HEK293T (cell line): ENCODE data around the gene TGFBR2.

Source experiments
- CTCF ChIA-PET: fragments of 350-600 bp; formaldehyde crosslinking; extraction: SDS; loops from one replicate; lab custom pipeline; 2021; ENCODE audit warnings: antibody characterized with exemption, inconsistent platforms; lab: Yijun Ruan, JAX
- POLR2A ChIA-PET: fragments of 350-600 bp; formaldehyde crosslinking; extraction: SDS; loops from one replicate; lab custom pipeline; 2020; ENCODE audit warnings: antibody characterized with exemption, inconsistent platforms; lab: Yijun Ruan, JAX
- DNase-seq: peaks from one replicate; pipeline ENCODE4 v3.0.0; 2012; ENCODE audit warnings: mixed read lengths; ENCODE audit errors: extremely low spot score
- ARNT ChIP-seq: fragments of 450-650 bp; IDR thresholded peaks from 2 replicates; pipeline ENCODE4 v1.6.1; 2017; ENCODE audit warnings: mild to moderate bottlenecking
- BHLHE40 ChIP-seq: fragments of 450-650 bp; IDR thresholded peaks from 2 replicates; pipeline ENCODE4 v1.6.1; 2016; ENCODE audit warnings: mild to moderate bottlenecking, moderate library complexity, borderline replicate concordance
- CTBP1 ChIP-seq: fragments of 450-650 bp; IDR thresholded peaks from 2 replicates; pipeline ENCODE4 v1.6.1; 2016; ENCODE audit warnings: borderline replicate concordance
- ELF4 ChIP-seq: fragments of 450-650 bp; IDR thresholded peaks from 2 replicates; pipeline ENCODE4 v1.6.1; 2017; ENCODE audit warnings: antibody characterized with exemption
- FOXA1 ChIP-seq: fragments of 450-650 bp; IDR thresholded peaks from 2 replicates; pipeline ENCODE4 v1.6.1; 2016; ENCODE audit warnings: mild to moderate bottlenecking
- FOXK2 ChIP-seq: fragments of 450-650 bp; IDR thresholded peaks from 2 replicates; pipeline ENCODE4 v1.6.1; 2016; ENCODE audit warnings: mild to moderate bottlenecking
- FOXM1 ChIP-seq: fragments of 450-650 bp; IDR thresholded peaks from 2 replicates; pipeline ENCODE4 v1.6.1; 2017; ENCODE audit warnings: mild to moderate bottlenecking, borderline replicate concordance
- HDGF ChIP-seq: fragments of 450-650 bp; IDR thresholded peaks from 2 replicates; pipeline ENCODE4 v1.6.1; 2017; ENCODE audit warnings: antibody characterized with exemption, borderline replicate concordance
- L3MBTL2 ChIP-seq: fragments of 450-650 bp; conservative IDR thresholded peaks from 2 replicates; pipeline ENCODE4 v1.6.1; 2016; ENCODE audit warnings: mild to moderate bottlenecking
- LEF1 ChIP-seq: fragments of 450-650 bp; IDR thresholded peaks from 2 replicates; pipeline ENCODE4 v1.6.1; 2017; ENCODE audit warnings: mild to moderate bottlenecking, borderline replicate concordance
- NFRKB ChIP-seq: fragments of 450-650 bp; IDR thresholded peaks from 2 replicates; pipeline ENCODE4 v1.6.1; 2016; ENCODE audit warnings: mild to moderate bottlenecking, moderate library complexity
- PKNOX1 ChIP-seq: fragments of 450-650 bp; IDR thresholded peaks from 2 replicates; pipeline ENCODE4 v1.6.1; 2016
- SP1 ChIP-seq: fragments of 450-650 bp; IDR thresholded peaks from 2 replicates; pipeline ENCODE4 v1.6.1; 2017
- SUZ12 ChIP-seq: fragments of 450-650 bp; IDR thresholded peaks from 2 replicates; pipeline ENCODE4 v1.6.1; 2016; ENCODE audit warnings: mild to moderate bottlenecking
- TARDBP ChIP-seq: fragments of 450-650 bp; IDR thresholded peaks from 2 replicates; pipeline ENCODE4 v1.6.1; 2016
- ZNF384 ChIP-seq: fragments of 450-650 bp; IDR thresholded peaks from 2 replicates; pipeline ENCODE4 v1.6.1; 2016

TGFBR2 gene

GRCh38 chr3:30671527-30672286 lies 65.3 kb downstream of the TGFBR2 start:
- POLR2A ChIA-PET, result no interaction called here
- CTCF ChIA-PET, result no interaction called here

GRCh38 chr3:30672287-30672735 lies 65.9 kb downstream of the TGFBR2 start:
- ChIA-PET CTCF (no interaction called here), POLR2A (no interaction called here)
- DNase-seq, result no peak

More at GRCh38 chr3:30671527-30672286, 65.3 kb downstream of the TGFBR2 start:
- TF ChIP-seq FOXA1 (no peak), L3MBTL2 (no peak), PKNOX1 (no peak), LEF1 (no peak), FOXK2 (no peak), NFRKB (no peak), TARDBP (no peak), HDGF (no peak), ARNT (no peak), SUZ12 (no peak), SP1 (no peak), FOXM1 (no peak), CTBP1 (no peak), ZNF384 (no peak), ELF4 (no peak), BHLHE40 (no peak)
- no peak for DNase-seq

GRCh38 chr3:30672959-30673358 lies 66.6 kb downstream of the TGFBR2 start:
- POLR2A ChIA-PET, result no interaction called here
- CTCF ChIA-PET, result no interaction called here
- TF ChIP-seq FOXA1 (no peak), SP1 (no peak), ARNT (no peak), TARDBP (no peak), L3MBTL2 (no peak), NFRKB (no peak), ELF4 (no peak), FOXK2 (no peak), SUZ12 (no peak), BHLHE40 (no peak), LEF1 (no peak), CTBP1 (no peak), ZNF384 (no peak), FOXM1 (no peak), PKNOX1 (no peak), HDGF (no peak)
- no peak for DNase-seq

More at GRCh38 chr3:30672287-30672735, 65.9 kb downstream of the TGFBR2 start:
- TF ChIP-seq ELF4 (no peak), BHLHE40 (no peak), FOXK2 (no peak), L3MBTL2 (no peak), LEF1 (no peak), FOXM1 (no peak), PKNOX1 (no peak), HDGF (no peak), ZNF384 (no peak), SUZ12 (no peak), SP1 (no peak), TARDBP (no peak), NFRKB (no peak), FOXA1 (no peak), CTBP1 (no peak), ARNT (no peak)

- TF ChIP-seq ARNT (no peak), ELF4 (no peak), FOXK2 (no peak), ZNF384 (no peak), PKNOX1 (no peak), SP1 (no peak), FOXM1 (no peak), FOXA1 (no peak), LEF1 (no peak)
- ChIA-PET POLR2A (no interaction called here), CTCF (no interaction called here)
- DNase-seq, result no peak
Observed at GRCh38 chr3:30673425-30674341, 67.3 kb downstream of the TGFBR2 start.
